Measurements from ENCODE around the gene SRGN.

The SRGN gene

DNA sequence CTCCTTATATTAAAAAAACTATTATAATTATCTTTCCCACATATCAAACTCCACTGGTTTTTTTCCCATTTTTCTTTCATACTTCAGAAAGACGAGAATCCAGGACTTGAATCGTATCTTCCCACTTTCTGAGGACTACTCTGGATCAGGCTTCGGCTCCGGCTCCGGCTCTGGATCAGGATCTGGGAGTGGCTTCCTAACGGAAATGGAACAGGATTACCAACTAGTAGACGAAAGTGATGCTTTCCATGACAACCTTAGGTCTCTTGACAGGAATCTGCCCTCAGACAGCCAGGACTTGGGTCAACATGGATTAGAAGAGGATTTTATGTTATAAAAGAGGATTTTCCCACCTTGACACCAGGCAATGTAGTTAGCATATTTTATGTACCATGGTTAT lies 15.9 kb downstream of the SRGN start:
- no peak for DNase-seq (ENCODE audit: low read depth)
- in situ Hi-C loops (cut with HindIII; ENCODE audit: low sequenced_read_pairs): loop anchor here (5.0 kb wide), 1 partner anchor 36 kb away; no protein-coding TSS in a partner anchor
- no peak overlapping the region for H3K4me3 ChIP-seq (ENCODE audit: low read depth, low read length)
- TF ChIP-seq, protein P1, sequence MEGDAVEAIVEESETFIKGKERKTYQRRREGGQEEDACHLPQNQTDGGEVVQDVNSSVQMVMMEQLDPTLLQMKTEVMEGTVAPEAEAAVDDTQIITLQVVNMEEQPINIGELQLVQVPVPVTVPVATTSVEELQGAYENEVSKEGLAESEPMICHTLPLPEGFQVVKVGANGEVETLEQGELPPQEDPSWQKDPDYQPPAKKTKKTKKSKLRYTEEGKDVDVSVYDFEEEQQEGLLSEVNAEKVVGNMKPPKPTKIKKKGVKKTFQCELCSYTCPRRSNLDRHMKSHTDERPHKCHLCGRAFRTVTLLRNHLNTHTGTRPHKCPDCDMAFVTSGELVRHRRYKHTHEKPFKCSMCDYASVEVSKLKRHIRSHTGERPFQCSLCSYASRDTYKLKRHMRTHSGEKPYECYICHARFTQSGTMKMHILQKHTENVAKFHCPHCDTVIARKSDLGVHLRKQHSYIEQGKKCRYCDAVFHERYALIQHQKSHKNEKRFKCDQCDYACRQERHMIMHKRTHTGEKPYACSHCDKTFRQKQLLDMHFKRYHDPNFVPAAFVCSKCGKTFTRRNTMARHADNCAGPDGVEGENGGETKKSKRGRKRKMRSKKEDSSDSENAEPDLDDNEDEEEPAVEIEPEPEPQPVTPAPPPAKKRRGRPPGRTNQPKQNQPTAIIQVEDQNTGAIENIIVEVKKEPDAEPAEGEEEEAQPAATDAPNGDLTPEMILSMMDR (IDR thresholded peaks at IDR 0.05; ENCODE audit: low read depth, low read length, missing control alignments): no peak

GRCh38 chr10:69104994-69105790 lies 17.3 kb downstream of the SRGN start:
- DNase-seq (ENCODE audit: low read depth): no peak
- TF ChIP-seq, protein P1 (IDR thresholded peaks at IDR 0.05; ENCODE audit: low read depth, low read length, missing control alignments): no peak
- in situ Hi-C loops (cut with HindIII; ENCODE audit: low sequenced_read_pairs): loop anchor here (5.0 kb wide), 1 partner anchor 38 kb away; no protein-coding TSS in a partner anchor
- no peak overlapping the region for H3K4me3 ChIP-seq (ENCODE audit: low read depth, low read length)

DNA sequence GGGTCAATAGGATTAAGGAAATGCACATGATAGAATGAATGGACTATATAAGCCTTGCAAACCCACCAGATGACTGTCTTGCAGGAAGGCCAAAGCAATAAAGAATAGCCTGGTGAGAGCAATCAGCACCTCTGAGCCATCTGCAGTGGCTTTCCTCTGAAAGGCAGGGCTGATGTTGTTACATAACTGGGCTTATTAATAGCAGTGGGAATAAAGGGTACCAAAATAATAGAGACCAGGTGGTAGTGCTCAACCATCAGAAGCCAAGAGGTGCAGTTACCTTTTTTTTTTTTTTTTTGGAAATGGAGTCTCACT lies 19.2 kb downstream of the SRGN start:
- in situ Hi-C loops (cut with HindIII; ENCODE audit: low sequenced_read_pairs): no loop called here
- TF ChIP-seq, protein P1 (IDR thresholded peaks at IDR 0.05; ENCODE audit: low read depth, low read length, missing control alignments): no peak
- no peak overlapping the region for H3K4me3 ChIP-seq (ENCODE audit: low read depth, low read length)
- DNase-seq (ENCODE audit: low read depth): no peak

- TF ChIP-seq, protein P1 (IDR thresholded peaks at IDR 0.05; ENCODE audit: low read depth, low read length, missing control alignments): no peak
- no peak for DNase-seq (ENCODE audit: low read depth)
- H3K4me3 ChIP-seq (ENCODE audit: low read depth, low read length): no peak overlapping the region
- in situ Hi-C loops (cut with HindIII; ENCODE audit: low sequenced_read_pairs): no loop called here
Measured at GRCh38 chr10:69107699-69108098, 19.8 kb downstream of the SRGN start.

DNA sequence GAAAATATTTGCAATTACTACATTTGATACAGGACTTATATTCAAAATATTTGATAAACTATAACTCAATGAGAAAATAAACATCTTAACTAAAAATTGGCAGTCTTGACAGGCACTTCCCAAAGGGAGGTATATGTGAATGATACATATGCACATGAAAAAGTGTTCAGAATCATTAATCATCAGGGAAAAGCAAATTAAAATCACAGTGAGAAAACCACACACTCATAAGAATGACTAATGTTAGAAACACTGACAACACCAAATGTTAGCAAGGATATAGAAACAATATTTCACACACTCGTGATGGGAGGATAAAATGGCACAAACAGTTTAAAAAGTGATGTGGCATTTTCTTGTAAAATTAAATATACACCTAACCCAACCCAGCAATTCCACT lies 32.0 kb downstream of the SRGN start:
- TF ChIP-seq, protein P1 (IDR thresholded peaks at IDR 0.05; ENCODE audit: low read depth, low read length, missing control alignments): no peak
- no peak for DNase-seq (ENCODE audit: low read depth)
- H3K4me3 ChIP-seq (ENCODE audit: low read depth, low read length): no peak overlapping the region
- in situ Hi-C loops (cut with HindIII; ENCODE audit: low sequenced_read_pairs): no loop called here

DNA sequence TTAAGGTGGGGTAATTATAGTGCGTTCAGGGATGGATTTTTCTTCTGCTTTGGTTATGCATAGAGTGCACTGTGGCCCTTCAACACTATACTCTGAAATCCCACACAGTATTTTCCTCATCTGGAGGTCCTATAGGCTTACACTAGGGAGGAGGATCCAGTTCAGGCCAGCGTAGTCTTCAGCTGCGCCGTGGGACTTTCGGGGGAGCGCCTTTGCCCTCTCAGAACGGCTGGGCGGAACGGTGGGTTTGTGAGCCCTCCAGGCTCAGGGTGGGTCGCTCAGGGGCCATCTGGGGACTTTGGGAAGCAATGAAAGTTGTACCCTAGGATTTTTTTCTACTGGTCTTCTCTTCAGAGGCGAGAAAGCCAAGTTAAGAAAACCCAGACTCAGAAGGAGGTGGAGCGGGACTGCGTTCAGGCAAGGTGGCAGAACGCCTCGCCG lies 35.4 kb downstream of the SRGN start:
- in situ Hi-C loops (cut with HindIII; ENCODE audit: low sequenced_read_pairs): no loop called here
- peak; percentile 31 for DNase-seq (ENCODE audit: low read depth)
- TF ChIP-seq, protein P1 (IDR thresholded peaks at IDR 0.05; ENCODE audit: low read depth, low read length, missing control alignments): peak; percentile 45
- peak overlapping the region; percentile 80 for H3K4me3 ChIP-seq (ENCODE audit: low read depth, low read length)
